Measurements from ENCODE around the gene MRPL39.

GRCh38 chr21:25568246-25568645 is 39.0 kb downstream of the MRPL39 start:
- TF ChIP-seq CTCF (IDR thresholded peaks at IDR 0.05; ENCODE audit: poor library complexity, severe bottlenecking), result no peak
- TF ChIP-seq REST (IDR thresholded peaks at IDR 0.05; ENCODE audit: borderline replicate concordance), result no peak
